ENCODE results near the gene GALNT13. TPM values are rescaled to one million over a fixed set of nuclear protein-coding genes. Genes with fewer than 3 reads are reported as not detected.

GALNT13 gene
- total RNA-seq, 1 donor from 2014 or later, result 7.2 TPM

GRCh38 chr2:154223726-154224125 is 352.0 kb downstream of the GALNT13 start:
- Mint-ChIP-seq H3K4me1 (ENCODE audit: low read depth) (no peaks in the 10 kb centered on the region), H3K27me3 (no peaks in the 10 kb centered on the region), H3K4me3 (ENCODE audit: low read depth) (no peak overlapping the region), H3K9me3 (ENCODE audit: low read depth) (no peaks in the 10 kb centered on the region), H3K36me3 (ENCODE audit: insufficient read depth) (no peaks in the 10 kb centered on the region), H3K27ac (no peak overlapping the region)
- no peak for DNase-seq (ENCODE audit: low spot score, unreplicated experiment)
- TF ChIP-seq CTCF (IDR thresholded peaks at IDR 0.05; ENCODE audit: unreplicated experiment), result no peak

GRCh38 chr2:154226931-154227330 is 355.2 kb downstream of the GALNT13 start:
- DNase-seq (ENCODE audit: low spot score, unreplicated experiment), result no peak
- Mint-ChIP-seq H3K27me3 (no peaks in the 10 kb centered on the region), H3K4me1 (ENCODE audit: low read depth) (peaks cover 5% of the 10 kb centered on the region), H3K9me3 (ENCODE audit: low read depth) (no peaks in the 10 kb centered on the region), H3K36me3 (ENCODE audit: insufficient read depth) (no peaks in the 10 kb centered on the region), H3K27ac (no peak overlapping the region), H3K4me3 (ENCODE audit: low read depth) (no peak overlapping the region)
- no peak for TF ChIP-seq CTCF (IDR thresholded peaks at IDR 0.05; ENCODE audit: unreplicated experiment)

- no peaks in the 10 kb centered on the region for H3K9me3 Mint-ChIP-seq (ENCODE audit: low read depth)
- peaks cover 13% of the 10 kb centered on the region for H3K4me1 Mint-ChIP-seq (ENCODE audit: low read depth)
- no peak for TF ChIP-seq CTCF (IDR thresholded peaks at IDR 0.05; ENCODE audit: unreplicated experiment)
- no peaks in the 10 kb centered on the region for H3K27me3 Mint-ChIP-seq
- no peak overlapping the region for H3K27ac Mint-ChIP-seq
- H3K4me3 Mint-ChIP-seq (ENCODE audit: low read depth), result no peak overlapping the region
- no peak for DNase-seq (ENCODE audit: low spot score, unreplicated experiment)
- H3K36me3 Mint-ChIP-seq (ENCODE audit: insufficient read depth), result no peaks in the 10 kb centered on the region
Measured at GRCh38 chr2:154228566-154229280, 357.0 kb downstream of the GALNT13 start.

- H3K4me1 Mint-ChIP-seq (ENCODE audit: low read depth), result peaks cover 13% of the 10 kb centered on the region
- no peaks in the 10 kb centered on the region for H3K27me3 Mint-ChIP-seq
- no peaks in the 10 kb centered on the region for H3K36me3 Mint-ChIP-seq (ENCODE audit: insufficient read depth)
- TF ChIP-seq CTCF (IDR thresholded peaks at IDR 0.05; ENCODE audit: unreplicated experiment), result no peak
- DNase-seq (ENCODE audit: low spot score, unreplicated experiment), result no peak
- H3K9me3 Mint-ChIP-seq (ENCODE audit: low read depth), result no peaks in the 10 kb centered on the region
- H3K27ac Mint-ChIP-seq, result no peak overlapping the region
- no peak overlapping the region for H3K4me3 Mint-ChIP-seq (ENCODE audit: low read depth)
Measured at GRCh38 chr2:154229966-154230365, 358.2 kb downstream of the GALNT13 start.

- H3K27ac Mint-ChIP-seq, result no peak overlapping the region
- TF ChIP-seq CTCF (IDR thresholded peaks at IDR 0.05; ENCODE audit: unreplicated experiment), result no peak
Measured at GRCh38 chr2:154231021-154231420, 359.3 kb downstream of the GALNT13 start.

More at GRCh38 chr2:154231021-154231420, 359.3 kb downstream of the GALNT13 start:
- DNase-seq (ENCODE audit: low spot score, unreplicated experiment), result no peak
- H3K4me3 Mint-ChIP-seq (ENCODE audit: low read depth), result no peak overlapping the region
- H3K36me3 Mint-ChIP-seq (ENCODE audit: insufficient read depth), result no peaks in the 10 kb centered on the region
- no peaks in the 10 kb centered on the region for H3K9me3 Mint-ChIP-seq (ENCODE audit: low read depth)
- H3K4me1 Mint-ChIP-seq (ENCODE audit: low read depth), result peaks cover 13% of the 10 kb centered on the region
- no peaks in the 10 kb centered on the region for H3K27me3 Mint-ChIP-seq

All from progenitor cell of endocrine pancreas (in vitro differentiated cells).